Activated CD4-positive, alpha-beta memory T cell treated with anti-CD3 and anti-CD28 coated beads for 36 hours (primary cell): ENCODE results near the gene UTS2R. TPM values are rescaled to one million over a fixed set of nuclear protein-coding genes. Genes with fewer than 3 reads are reported as not detected.
"Not testable (repeated sequence)": the region's sequence is repeated elsewhere in the genome, so short reads cannot be mapped to it uniquely, and the experiment has no call there.

Experiments used
- CTCF ChIA-PET: fragments of 350-600 bp; sonication (Branson Sonifier 250); formaldehyde crosslinking; loops from one replicate; lab custom pipeline; 2021; ENCODE audit warnings: antibody characterized with exemption, inconsistent platforms; lab: Charles Lee
- POLR2A ChIA-PET: fragments of 350-600 bp; sonication (Branson Sonifier 250); formaldehyde crosslinking; loops from one replicate; lab custom pipeline; 2021; ENCODE audit warnings: antibody characterized with exemption; lab: Charles Lee
- DNase-seq: peaks from one replicate; pipeline ENCODE4 v3.0.0-alpha.2; 2020
- H3K27ac Mint-ChIP-seq: one replicate; pipeline ENCODE4 v1.8.0; 2021; ENCODE audit warnings: mixed read lengths
- H3K27me3 Mint-ChIP-seq: one replicate; pipeline ENCODE4 v1.8.0; 2021; ENCODE audit warnings: mixed read lengths
- H3K36me3 Mint-ChIP-seq: one replicate; pipeline ENCODE4 v1.8.0; 2021; ENCODE audit warnings: mixed read lengths
- H3K4me1 Mint-ChIP-seq: one replicate; pipeline ENCODE4 v1.8.0; 2021; ENCODE audit warnings: low read depth, mixed read lengths
- H3K4me3 Mint-ChIP-seq: one replicate; pipeline ENCODE4 v1.8.0; 2021; ENCODE audit warnings: mild to moderate bottlenecking, mixed read lengths
- H3K9me3 Mint-ChIP-seq: one replicate; pipeline ENCODE4 v1.8.0; 2021; ENCODE audit warnings: mixed read lengths
- intact Hi-C: fragments of 100-400 bp; cut with micrococcal nuclease; formaldehyde crosslinking; loops from one replicate; pipeline ENCODE4 v1.15.1; 2023
- total RNA-seq, 2 experiments: library from RNA; stranded (reverse); gene quantifications; one replicate each; pipeline ENCODE4 v1.2.3, GENCODE V29; 2021

The UTS2R gene
- total RNA-seq, 2 experiments from 2014 or later: not detected

- peaks cover 19% of the 10 kb centered on the region for H3K4me1 Mint-ChIP-seq
- no peaks in the 10 kb centered on the region for H3K27me3 Mint-ChIP-seq
- no peak for DNase-seq
- intact Hi-C loops: no loop called here
- H3K27ac Mint-ChIP-seq: no peak overlapping the region
- H3K9me3 Mint-ChIP-seq: peaks cover 6% of the 10 kb centered on the region
- ChIA-PET POLR2A (no interaction called here), CTCF (no interaction called here)
- H3K4me3 Mint-ChIP-seq: no peak overlapping the region
- H3K36me3 Mint-ChIP-seq: no peaks in the 10 kb centered on the region
Observed at GRCh38 chr17:82339634-82340580, 31.7 kb upstream of the UTS2R start.

GRCh38 chr17:82342361-82343079 lies 29.0 kb upstream of the UTS2R start:
- intact Hi-C loops: no loop called here
- ChIA-PET POLR2A (no interaction called here), CTCF (interaction anchor here (1.0 kb wide), 1 partner anchor 8 kb away, joined by 3 read pairs; no protein-coding TSS in a partner anchor)
- Mint-ChIP-seq H3K27me3 (peaks cover 5% of the 10 kb centered on the region), H3K36me3 (no peaks in the 10 kb centered on the region), H3K4me1 (peaks cover 12% of the 10 kb centered on the region), H3K27ac (no peak overlapping the region), H3K9me3 (peaks cover 6% of the 10 kb centered on the region), H3K4me3 (no peak overlapping the region)
- DNase-seq: no peak

- peaks cover 5% of the 10 kb centered on the region for H3K27me3 Mint-ChIP-seq
- H3K4me1 Mint-ChIP-seq: peaks cover 12% of the 10 kb centered on the region
- CTCF ChIA-PET: interaction anchor here (2.2 kb wide), 1 partner anchor 71 kb away, joined by 5 read pairs; no protein-coding TSS in a partner anchor
- no peak overlapping the region for H3K27ac Mint-ChIP-seq
- intact Hi-C loops: no loop called here
- no peaks in the 10 kb centered on the region for H3K36me3 Mint-ChIP-seq
- peaks cover 6% of the 10 kb centered on the region for H3K9me3 Mint-ChIP-seq
- no peak for DNase-seq
- no peak overlapping the region for H3K4me3 Mint-ChIP-seq
- POLR2A ChIA-PET: no interaction called here
Observed at GRCh38 chr17:82343560-82343959, 28.0 kb upstream of the UTS2R start.

GRCh38 chr17:82344175-82344907 lies 27.2 kb upstream of the UTS2R start:
- DNase-seq: no peak
- ChIA-PET POLR2A (no interaction called here), CTCF (interaction anchor here (2.2 kb wide), 1 partner anchor 70 kb away, joined by 5 read pairs; no protein-coding TSS in a partner anchor)
- intact Hi-C loops: no loop called here
- H3K4me1 Mint-ChIP-seq: peaks cover 5% of the 10 kb centered on the region
- H3K9me3 Mint-ChIP-seq: peaks cover 6% of the 10 kb centered on the region
- H3K4me3 Mint-ChIP-seq: no peak overlapping the region
- no peak overlapping the region for H3K27ac Mint-ChIP-seq
- H3K36me3 Mint-ChIP-seq: no peaks in the 10 kb centered on the region
- H3K27me3 Mint-ChIP-seq: peaks cover 5% of the 10 kb centered on the region

- Mint-ChIP-seq H3K4me1 (peaks cover 5% of the 10 kb centered on the region), H3K4me3 (no peak overlapping the region), H3K27ac (no peak overlapping the region), H3K36me3 (no peaks in the 10 kb centered on the region), H3K9me3 (peaks cover 6% of the 10 kb centered on the region), H3K27me3 (peaks cover 7% of the 10 kb centered on the region)
- ChIA-PET CTCF (interaction anchor here (0.7 to 2.2 kb wide), 3 partner anchors 11 to 69 kb away, joined by 3 to 5 read pairs (median 3); partner anchors contain the start of gene SECTM1), POLR2A (no interaction called here)
- DNase-seq: no peak
- intact Hi-C loops: no loop called here
Observed at GRCh38 chr17:82345151-82345976, 26.2 kb upstream of the UTS2R start.

GRCh38 chr17:82346342-82347300 lies 24.9 kb upstream of the UTS2R start:
- CTCF ChIA-PET: no interaction called here

GRCh38 chr17:82347994-82348393 lies 23.6 kb upstream of the UTS2R start:
- H3K4me1 Mint-ChIP-seq, DNase-seq, POLR2A ChIA-PET, H3K27me3 Mint-ChIP-seq, H3K36me3 Mint-ChIP-seq, H3K27ac Mint-ChIP-seq, H3K9me3 Mint-ChIP-seq, intact Hi-C loops, H3K4me3 Mint-ChIP-seq: not testable (repeated sequence)
- CTCF ChIA-PET: interaction anchor here (0.7 kb wide), 1 partner anchor 230 kb away, joined by 3 read pairs; no protein-coding TSS in a partner anchor

More at GRCh38 chr17:82346342-82347300, 24.9 kb upstream of the UTS2R start:
- no peak overlapping the region for H3K27ac Mint-ChIP-seq
- intact Hi-C loops: no loop called here
- no peaks in the 10 kb centered on the region for H3K36me3 Mint-ChIP-seq
- peaks cover 6% of the 10 kb centered on the region for H3K4me1 Mint-ChIP-seq
- POLR2A ChIA-PET: no interaction called here
- peaks cover 8% of the 10 kb centered on the region for H3K27me3 Mint-ChIP-seq
- no peaks in the 10 kb centered on the region for H3K9me3 Mint-ChIP-seq
- DNase-seq: no peak
- H3K4me3 Mint-ChIP-seq: no peak overlapping the region

- ChIA-PET POLR2A (no interaction called here), CTCF (interaction anchor here (0.7 kb wide), 1 partner anchor 230 kb away, joined by 3 read pairs; no protein-coding TSS in a partner anchor)
- DNase-seq: no peak
- H3K9me3 Mint-ChIP-seq: no peaks in the 10 kb centered on the region
- intact Hi-C loops: no loop called here
- no peak overlapping the region for H3K27ac Mint-ChIP-seq
- no peak overlapping the region for H3K4me3 Mint-ChIP-seq
- peaks cover 8% of the 10 kb centered on the region for H3K27me3 Mint-ChIP-seq
- no peaks in the 10 kb centered on the region for H3K36me3 Mint-ChIP-seq
- H3K4me1 Mint-ChIP-seq: peaks cover 9% of the 10 kb centered on the region
Observed at GRCh38 chr17:82348434-82348833, 23.1 kb upstream of the UTS2R start.

GRCh38 chr17:82348866-82349265 lies 22.7 kb upstream of the UTS2R start:
- ChIA-PET POLR2A (no interaction called here), CTCF (interaction anchor here (0.7 to 1.5 kb wide), 4 partner anchors 22 to 231 kb away, joined by 3 to 8 read pairs (median 6); no protein-coding TSS in a partner anchor)
- intact Hi-C loops: no loop called here
- DNase-seq: no peak
- Mint-ChIP-seq H3K36me3 (no peaks in the 10 kb centered on the region), H3K4me3 (no peak overlapping the region), H3K9me3 (no peaks in the 10 kb centered on the region), H3K27ac (no peak overlapping the region), H3K27me3 (peaks cover 8% of the 10 kb centered on the region), H3K4me1 (peaks cover 9% of the 10 kb centered on the region)

- Mint-ChIP-seq H3K36me3 (no peaks in the 10 kb centered on the region), H3K4me1 (peaks cover 9% of the 10 kb centered on the region), H3K9me3 (no peaks in the 10 kb centered on the region), H3K27me3 (peaks cover 8% of the 10 kb centered on the region), H3K27ac (no peak overlapping the region), H3K4me3 (no peak overlapping the region)
- no peak for DNase-seq
- ChIA-PET POLR2A (no interaction called here), CTCF (interaction anchor here (0.6 to 3.8 kb wide), 9 partner anchors 11 to 319 kb away, joined by 3 to 27 read pairs (median 6); no protein-coding TSS in a partner anchor)
- intact Hi-C loops: no loop called here
Observed at GRCh38 chr17:82349287-82349701, 22.3 kb upstream of the UTS2R start.
